HG03469 (cell line): ENCODE data around the gene FZR1.
"Not testable (repeated sequence)": the region's sequence is repeated elsewhere in the genome, so short reads cannot be mapped to it uniquely, and the experiment has no call there.

Experiments used
- ATAC-seq: cut with Tn5 transposase; IDR thresholded peaks from one replicate; pipeline ENCODE4 v1.9.1; 2021; ENCODE audit warnings: mild to moderate bottlenecking, moderate library complexity, moderate number of reproducible peaks; ENCODE audit not compliant: unreplicated experiment

The FZR1 gene

GRCh38 chr19:3494051-3494450 is 12.1 kb upstream of the FZR1 start:
- ATAC-seq, result no peak

GRCh38 chr19:3494559-3494958 is 11.6 kb upstream of the FZR1 start:
- ATAC-seq, result no peak

- ATAC-seq, result no peak
Observed at GRCh38 chr19:3496392-3497273, 9.5 kb upstream of the FZR1 start.

GRCh38 chr19:3497757-3498520 is 8.2 kb upstream of the FZR1 start:
- ATAC-seq, result no peak

GRCh38 chr19:3499738-3500428 is 6.2 kb upstream of the FZR1 start:
- no peak for ATAC-seq

DNA sequence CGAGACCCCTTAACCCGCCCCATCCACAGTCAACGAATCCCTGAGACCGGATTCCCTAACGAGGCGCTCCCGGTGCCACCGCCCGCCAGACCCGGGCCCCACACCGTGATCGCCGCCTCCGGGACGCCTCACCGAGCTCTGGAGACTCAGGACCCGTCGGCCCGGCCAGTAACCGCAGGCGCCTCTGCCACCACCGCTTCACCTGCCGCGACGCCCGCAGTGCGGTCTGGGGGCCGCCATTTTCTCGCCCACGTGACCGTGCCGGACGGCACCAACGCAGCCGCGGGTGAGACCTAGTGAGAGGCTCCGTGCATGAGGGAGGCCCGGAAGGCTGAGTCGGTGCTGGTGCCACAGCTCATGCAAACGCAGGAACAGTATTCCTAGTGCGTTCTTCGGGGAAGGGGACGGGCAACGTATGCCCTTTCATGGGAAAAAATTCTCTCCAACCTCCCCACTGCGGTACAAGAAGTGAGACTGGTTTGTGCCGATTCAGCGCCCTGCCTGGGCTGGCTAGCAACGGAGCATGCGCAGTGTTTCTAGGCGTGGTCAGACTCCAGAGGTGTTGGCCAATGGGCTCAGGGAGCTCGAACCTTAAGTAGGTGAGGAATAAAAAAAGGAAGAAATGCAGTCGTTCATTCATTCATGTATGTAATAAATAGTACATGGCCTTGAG is 5.5 kb upstream of the FZR1 start, which contains the start of gene DOHH:
TSS of gene DOHH (minus strand) at position 246 of the 673 bp plus-strand sequence. CDS start 3,860 bp downstream, outside the sequence.
- no peak for ATAC-seq

DNA sequence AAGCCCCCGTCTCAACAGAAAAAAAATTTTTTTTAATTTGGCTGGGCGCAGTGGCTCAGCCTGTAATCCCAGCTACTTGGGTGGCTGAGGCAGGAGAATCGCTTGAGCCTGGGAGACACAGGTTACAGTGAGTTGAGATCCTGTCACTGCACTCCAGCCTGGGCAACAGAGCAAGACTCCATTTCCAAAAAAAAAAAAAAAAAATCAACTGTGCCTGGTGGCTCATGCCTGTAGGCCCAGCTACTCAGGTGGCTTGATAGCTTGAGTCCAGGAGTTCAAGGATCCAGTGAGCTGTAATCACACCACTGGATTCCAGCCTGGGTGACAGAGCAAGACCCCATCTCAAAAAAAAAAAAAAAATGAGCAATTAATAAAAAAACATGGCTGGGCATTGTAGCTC is 4.3 kb upstream of the FZR1 start:
- ATAC-seq, result no peak

GRCh38 chr19:3503036-3503572 is 3.0 kb upstream of the FZR1 start:
- ATAC-seq, result no peak

- ATAC-seq, result no peak
Observed at GRCh38 chr19:3504735-3505134, 1.4 kb upstream of the FZR1 start.

GRCh38 chr19:3506384-3507340 is 551 bp downstream of the FZR1 start:
- ATAC-seq, result peak; percentile 14

DNA sequence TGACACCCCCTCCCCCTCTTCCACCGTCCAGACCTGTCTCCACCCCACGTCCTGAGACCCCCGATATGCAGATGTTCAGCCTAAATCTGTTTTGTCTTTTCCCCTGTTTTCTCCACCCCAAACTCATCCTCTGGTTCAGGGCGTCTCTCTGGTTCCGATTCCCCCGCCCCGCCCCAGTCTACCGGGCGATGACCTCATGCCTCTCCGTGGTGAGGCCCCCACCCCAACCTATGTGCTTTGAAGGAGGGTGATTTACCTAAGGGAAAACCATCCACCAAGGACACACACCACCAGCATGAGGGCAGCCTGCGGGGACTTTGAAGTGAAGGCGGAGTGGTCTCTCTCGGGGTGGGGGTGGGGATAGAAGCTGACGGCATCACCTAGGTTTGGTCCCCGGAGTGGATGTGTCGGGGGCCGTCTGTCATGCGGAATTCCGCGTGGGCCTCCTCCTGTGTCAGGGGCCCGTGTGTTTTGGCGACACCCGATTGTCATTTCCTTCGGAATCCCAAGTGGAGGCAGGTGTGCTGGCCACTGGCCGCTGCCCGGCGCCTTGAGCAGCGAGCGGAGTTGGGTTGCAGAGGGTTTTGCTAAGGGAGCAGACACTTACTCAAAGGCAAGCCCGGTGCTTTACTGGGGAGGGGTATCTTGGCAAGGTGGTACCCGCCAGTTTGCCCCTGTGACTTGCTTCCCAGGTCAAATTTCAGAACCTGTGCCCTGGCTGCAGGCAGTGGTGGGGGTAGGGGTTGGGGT is 1.4 kb downstream of the FZR1 start:
- ATAC-seq, result no peak

DNA sequence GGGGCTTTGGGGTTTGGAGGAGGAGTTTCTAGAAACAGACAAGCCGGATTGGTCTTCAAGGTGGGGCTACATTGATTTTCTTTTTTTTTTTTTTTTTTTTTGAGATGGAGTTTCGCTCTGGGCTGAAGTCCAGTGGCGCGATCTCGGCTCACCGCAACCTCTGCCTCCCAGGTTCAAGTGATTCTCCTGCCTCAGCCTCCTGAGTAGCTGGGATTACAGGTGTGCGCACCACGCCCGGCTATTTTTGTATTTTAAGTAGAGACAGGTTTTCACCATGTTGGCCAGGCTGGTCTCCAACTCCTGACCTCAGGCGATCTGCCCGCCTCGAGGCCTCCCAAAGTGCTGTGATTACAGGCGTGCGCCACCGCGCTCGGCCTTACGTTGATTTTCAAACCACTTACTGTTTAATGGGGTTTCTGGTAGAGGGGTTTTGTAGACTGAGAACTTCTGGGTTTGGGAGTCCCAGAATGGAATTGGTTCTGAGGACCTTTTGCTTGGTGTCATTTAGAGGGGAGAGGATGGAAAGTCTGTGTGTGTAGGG is 2.1 kb downstream of the FZR1 start:
- not testable (repeated sequence) for ATAC-seq

GRCh38 chr19:3508771-3509535 is 2.8 kb downstream of the FZR1 start:
- no peak for ATAC-seq

DNA sequence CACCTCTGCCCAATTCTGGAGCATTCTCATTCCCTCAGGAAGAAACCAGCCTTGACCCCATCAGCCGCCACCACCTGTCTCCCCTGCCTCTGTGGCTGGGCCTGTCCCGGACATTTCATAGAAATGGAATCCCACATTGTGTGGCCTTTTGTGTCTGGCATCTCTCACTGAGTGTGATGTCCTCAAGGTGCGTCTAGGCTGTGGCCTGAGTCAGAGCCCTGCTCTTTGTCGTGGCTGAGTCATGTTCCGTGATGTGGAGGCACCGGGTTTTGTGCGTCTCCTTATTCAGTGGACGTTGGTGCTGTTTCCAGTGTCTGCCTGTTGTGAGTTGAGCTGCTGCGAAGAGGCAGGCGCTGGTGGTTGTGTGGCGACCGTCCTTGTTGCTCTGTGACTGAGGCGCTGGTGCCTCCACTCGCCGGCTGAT is 3.5 kb downstream of the FZR1 start:
- ATAC-seq, result no peak

DNA sequence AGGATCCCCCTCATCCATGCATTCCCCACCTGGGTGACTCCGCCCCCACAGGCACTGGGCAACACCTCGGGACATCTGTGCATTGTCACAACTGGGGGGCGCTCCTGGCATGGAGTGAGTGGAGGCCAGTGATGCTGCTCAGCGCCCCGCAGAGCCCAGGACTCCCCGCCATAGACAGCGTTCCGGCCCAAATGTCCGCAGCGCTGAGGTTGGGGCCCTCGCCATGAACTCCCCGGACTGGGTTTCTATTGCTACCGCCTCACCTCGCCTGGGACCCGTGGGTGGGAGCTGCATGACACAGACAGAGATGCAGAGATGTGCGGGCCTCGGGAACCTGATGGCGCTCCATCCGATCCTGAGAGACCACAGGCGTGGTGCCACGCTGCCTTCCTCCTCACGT is 4.6 kb downstream of the FZR1 start:
- ATAC-seq, result no peak

DNA sequence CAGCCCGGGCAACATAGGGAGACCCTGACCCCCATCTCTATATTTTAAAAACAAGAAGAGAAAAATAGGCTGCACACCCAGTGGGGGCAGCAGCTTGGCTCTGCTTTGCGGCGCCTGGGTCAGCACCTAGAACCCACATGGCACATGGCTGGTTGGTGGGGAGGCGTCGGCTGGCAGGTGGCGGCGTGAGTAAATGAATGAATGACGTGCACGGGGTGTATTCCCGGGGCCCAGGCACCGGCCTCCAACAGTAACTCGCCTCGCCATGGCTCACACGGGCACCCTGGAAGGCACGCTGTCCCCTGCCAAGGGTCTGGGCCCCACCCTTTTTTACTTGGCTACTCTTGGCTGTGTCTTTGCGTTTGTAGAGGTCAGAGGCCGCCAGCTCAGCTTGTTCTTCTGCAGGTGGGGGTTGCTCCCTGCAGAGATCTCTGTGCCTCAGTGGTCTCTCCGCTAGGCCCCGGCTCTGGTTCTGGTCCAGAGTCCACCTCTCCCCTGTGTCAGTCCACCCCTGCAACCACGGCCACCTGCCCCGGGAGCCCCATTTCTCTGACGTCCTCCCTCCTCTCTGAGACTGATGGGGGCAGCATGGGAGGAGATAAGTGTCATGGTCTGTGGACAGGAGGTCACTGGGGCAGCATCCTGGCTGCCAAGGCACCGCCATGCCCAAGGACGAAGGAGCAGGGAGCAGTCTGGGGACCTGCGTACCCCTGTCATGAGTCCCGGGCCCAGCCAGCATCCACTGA is 5.6 kb downstream of the FZR1 start:
- no peak for ATAC-seq
